HEK293 (cell line): Measurements from ENCODE around the gene CNP.

ENCODE experiments used
- CTCF ChIA-PET: fragments of 350-600 bp; formaldehyde crosslinking; extraction: SDS; loops from one replicate; lab custom pipeline; 2021; ENCODE audit warnings: antibody characterized with exemption; lab: Yijun Ruan, JAX
- POLR2A ChIA-PET: fragments of 300-600 bp; formaldehyde crosslinking; extraction: SDS; loops from one replicate; lab custom pipeline; 2020; ENCODE audit warnings: antibody characterized with exemption, inconsistent platforms; lab: Yijun Ruan, JAX
- H3K27ac ChIP-seq: fragments of 200-500 bp; sonication (Bioruptor generic); 2 replicates; pipeline ENCODE4 v1.5.1; 2014; ENCODE audit warnings: low read depth, low read length, control low read depth, inconsistent platforms; ENCODE audit errors: extremely low read depth
- H3K36me3 ChIP-seq, 2 experiments: fragments of 200-500 bp in 1 of 2; sonication (Bioruptor generic) in 1 of 2; 1 replicate in 1 of 2; 2 replicates in 1 of 2; pipeline ENCODE4 v1.5.1; 2014 to 2017; ENCODE audit warnings: inconsistent platforms in 2 of 2, low read length in 2 of 2; ENCODE audit not compliant: control insufficient read depth in 2 of 2, insufficient read depth in 1 of 2
- H3K4me1 ChIP-seq: fragments of 200-500 bp; sonication (Bioruptor generic); 2 replicates; pipeline ENCODE4 v1.5.1; 2014; ENCODE audit warnings: mild to moderate bottlenecking, low read length, inconsistent platforms; ENCODE audit not compliant: control insufficient read depth, insufficient read depth
- H3K4me3 ChIP-seq: 2 replicates; pipeline ENCODE4 v1.5.1; 2011; ENCODE audit warnings: low read depth, mild to moderate bottlenecking, control low read depth, low read length, moderate library complexity
- H3K9me3 ChIP-seq: fragments of 200-500 bp; sonication (Bioruptor generic); 2 replicates; pipeline ENCODE4 v1.5.1; 2014; ENCODE audit warnings: low read depth, low read length, inconsistent platforms; ENCODE audit not compliant: control insufficient read depth, insufficient read depth
- PRDM1 ChIP-seq: fragments of 450-650 bp; formaldehyde crosslinking; IDR thresholded peaks from 2 replicates; pipeline ENCODE4; 2016; ENCODE audit warnings: missing biosample characterization, missing genetic modification characterization
- SCRT2 ChIP-seq: fragments of 450-650 bp; formaldehyde crosslinking; IDR thresholded peaks from 2 replicates; pipeline ENCODE4 v1.5.1; 2016; ENCODE audit warnings: missing biosample characterization, missing genetic modification characterization
- ZBTB21 ChIP-seq: fragments of 450-650 bp; formaldehyde crosslinking; IDR thresholded peaks from 2 replicates; pipeline ENCODE4 v1.5.1; 2017; ENCODE audit warnings: missing biosample characterization, missing genetic modification characterization
- ZBTB48 ChIP-seq: fragments of 450-650 bp; formaldehyde crosslinking; IDR thresholded peaks from 2 replicates; pipeline ENCODE4 v1.5.1; 2016; ENCODE audit warnings: missing biosample characterization, missing genetic modification characterization
- ZBTB8A ChIP-seq: fragments of 450-650 bp; formaldehyde crosslinking; IDR thresholded peaks from 2 replicates; pipeline ENCODE4 v1.5.1; 2016; ENCODE audit warnings: missing biosample characterization, missing genetic modification characterization
- ZNF155 ChIP-seq: fragments of 450-650 bp; formaldehyde crosslinking; IDR thresholded peaks from 2 replicates; pipeline ENCODE4 v1.5.1; 2016; ENCODE audit warnings: missing biosample characterization, missing genetic modification characterization
- ZNF174 ChIP-seq: fragments of 450-650 bp; formaldehyde crosslinking; IDR thresholded peaks from 2 replicates; pipeline ENCODE4 v1.5.0; 2017; ENCODE audit warnings: missing biosample characterization, mild to moderate bottlenecking, missing genetic modification characterization
- ZNF175 ChIP-seq: fragments of 450-650 bp; formaldehyde crosslinking; IDR thresholded peaks from 2 replicates; pipeline ENCODE4 v1.5.1; 2016; ENCODE audit warnings: missing biosample characterization, missing genetic modification characterization
- ZNF211 ChIP-seq: fragments of 450-650 bp; formaldehyde crosslinking; IDR thresholded peaks from 2 replicates; pipeline ENCODE4 v1.5.1; 2016; ENCODE audit warnings: low read depth, missing biosample characterization, missing genetic modification characterization
- ZNF221 ChIP-seq: fragments of 450-650 bp; formaldehyde crosslinking; IDR thresholded peaks from 2 replicates; pipeline ENCODE4 v1.5.1; 2017; ENCODE audit warnings: missing biosample characterization, missing genetic modification characterization, borderline replicate concordance
- ZNF239 ChIP-seq: fragments of 450-650 bp; formaldehyde crosslinking; IDR thresholded peaks from 2 replicates; pipeline ENCODE4 v1.5.1; 2016; ENCODE audit warnings: missing biosample characterization, missing genetic modification characterization
- ZNF37A ChIP-seq: fragments of 450-650 bp; IDR thresholded peaks from 2 replicates; pipeline ENCODE4 v1.5.1; 2018; ENCODE audit warnings: missing biosample characterization, missing genetic modification characterization
- ZNF548 ChIP-seq: fragments of 450-650 bp; formaldehyde crosslinking; IDR thresholded peaks from 2 replicates; pipeline ENCODE4 v1.5.1; 2016; ENCODE audit warnings: missing biosample characterization, missing genetic modification characterization
- ZNF585B ChIP-seq: fragments of 450-650 bp; formaldehyde crosslinking; IDR thresholded peaks from 2 replicates; pipeline ENCODE4 v1.5.1; 2016; ENCODE audit warnings: missing biosample characterization, missing genetic modification characterization
- ZNF791 ChIP-seq: fragments of 450-650 bp; formaldehyde crosslinking; IDR thresholded peaks from 2 replicates; pipeline ENCODE4 v1.5.1; 2016; ENCODE audit warnings: missing biosample characterization, missing genetic modification characterization
- ZNF792 ChIP-seq: fragments of 450-650 bp; formaldehyde crosslinking; IDR thresholded peaks from 2 replicates; pipeline ENCODE4 v1.5.1; 2016; ENCODE audit warnings: missing biosample characterization, missing genetic modification characterization
- ZSCAN16 ChIP-seq: fragments of 450-650 bp; formaldehyde crosslinking; IDR thresholded peaks from 2 replicates; pipeline ENCODE4 v1.5.1; 2016; ENCODE audit warnings: missing biosample characterization, missing genetic modification characterization
- TF ChIP-seq, protein P1 (sequence below): fragments of 450-650 bp; formaldehyde crosslinking; IDR thresholded peaks from 2 replicates; pipeline ENCODE4 v1.5.1; 2016; ENCODE audit warnings: missing biosample characterization, missing genetic modification characterization, low read depth
- TF ChIP-seq, protein P2 (sequence below): fragments of 450-650 bp; formaldehyde crosslinking; IDR thresholded peaks from 2 replicates; pipeline ENCODE4 v1.5.1; 2016; ENCODE audit warnings: missing biosample characterization, missing genetic modification characterization, borderline replicate concordance
- TF ChIP-seq, protein P3 (sequence below): fragments of 450-650 bp; formaldehyde crosslinking; IDR thresholded peaks from 2 replicates; pipeline ENCODE4 v1.5.1; 2016; ENCODE audit warnings: missing biosample characterization, missing genetic modification characterization

Gene CNP

DNA sequence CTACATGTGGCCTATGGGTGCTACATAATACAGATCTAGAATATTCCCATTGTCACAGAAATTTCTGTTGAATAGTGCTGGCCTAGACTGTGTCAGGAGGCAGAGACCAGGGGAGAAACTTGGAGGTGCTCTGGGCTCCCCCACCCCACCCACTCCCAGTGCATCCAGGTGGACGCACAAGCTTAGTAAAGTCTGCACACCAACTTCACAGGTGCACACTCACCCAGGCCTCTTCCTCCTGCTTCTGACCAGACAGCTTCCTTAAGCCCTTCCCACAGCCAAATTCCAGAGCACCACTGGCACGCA, 7.6 kb upstream of the CNP start:
- Histone ChIP-seq H3K4me1 (peaks cover 4% of the 10 kb centered on the region; the same call in 1 of the 2 replicates), H3K36me3 (peaks cover 0 to 5% of the 10 kb centered on the region in 2 experiments; a peak in 2 of 3 replicates), H3K4me3 (no peak overlapping the region), H3K9me3 (no peaks in the 10 kb centered on the region), H3K27ac (0 out of 2 replicates have a peak overlapping the region, but pooled peaks have one; percentile 4)
- TF ChIP-seq ZNF37A (tag by site-specific recombination) (no peak), ZNF211 (no peak), ZBTB21 (tag by site-specific recombination) (no peak), ZBTB48 (tag by site-specific recombination) (no peak), ZNF221 (tag by site-specific recombination) (no peak), ZNF174 (tag by site-specific recombination) (no peak), SCRT2 (tag by site-specific recombination) (no peak), PRDM1 (tag by site-specific recombination) (no peak), ZSCAN16 (tag by site-specific recombination) (no peak), ZNF155 (tag by site-specific recombination) (no peak), ZNF792 (no peak), ZNF548 (tag by site-specific recombination) (no peak), ZBTB8A (tag by site-specific recombination) (no peak), ZNF175 (tag by site-specific recombination) (no peak), ZNF239 (tag by site-specific recombination) (no peak), ZNF791 (tag by site-specific recombination) (no peak), ZNF585B (tag by site-specific recombination) (no peak)
- TF ChIP-seq, protein P1, sequence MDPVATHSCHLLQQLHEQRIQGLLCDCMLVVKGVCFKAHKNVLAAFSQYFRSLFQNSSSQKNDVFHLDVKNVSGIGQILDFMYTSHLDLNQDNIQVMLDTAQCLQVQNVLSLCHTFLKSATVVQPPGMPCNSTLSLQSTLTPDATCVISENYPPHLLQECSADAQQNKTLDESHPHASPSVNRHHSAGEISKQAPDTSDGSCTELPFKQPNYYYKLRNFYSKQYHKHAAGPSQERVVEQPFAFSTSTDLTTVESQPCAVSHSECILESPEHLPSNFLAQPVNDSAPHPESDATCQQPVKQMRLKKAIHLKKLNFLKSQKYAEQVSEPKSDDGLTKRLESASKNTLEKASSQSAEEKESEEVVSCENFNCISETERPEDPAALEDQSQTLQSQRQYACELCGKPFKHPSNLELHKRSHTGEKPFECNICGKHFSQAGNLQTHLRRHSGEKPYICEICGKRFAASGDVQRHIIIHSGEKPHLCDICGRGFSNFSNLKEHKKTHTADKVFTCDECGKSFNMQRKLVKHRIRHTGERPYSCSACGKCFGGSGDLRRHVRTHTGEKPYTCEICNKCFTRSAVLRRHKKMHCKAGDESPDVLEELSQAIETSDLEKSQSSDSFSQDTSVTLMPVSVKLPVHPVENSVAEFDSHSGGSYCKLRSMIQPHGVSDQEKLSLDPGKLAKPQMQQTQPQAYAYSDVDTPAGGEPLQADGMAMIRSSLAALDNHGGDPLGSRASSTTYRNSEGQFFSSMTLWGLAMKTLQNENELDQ (tag by site-specific recombination) = no peak
- TF ChIP-seq, protein P2, sequence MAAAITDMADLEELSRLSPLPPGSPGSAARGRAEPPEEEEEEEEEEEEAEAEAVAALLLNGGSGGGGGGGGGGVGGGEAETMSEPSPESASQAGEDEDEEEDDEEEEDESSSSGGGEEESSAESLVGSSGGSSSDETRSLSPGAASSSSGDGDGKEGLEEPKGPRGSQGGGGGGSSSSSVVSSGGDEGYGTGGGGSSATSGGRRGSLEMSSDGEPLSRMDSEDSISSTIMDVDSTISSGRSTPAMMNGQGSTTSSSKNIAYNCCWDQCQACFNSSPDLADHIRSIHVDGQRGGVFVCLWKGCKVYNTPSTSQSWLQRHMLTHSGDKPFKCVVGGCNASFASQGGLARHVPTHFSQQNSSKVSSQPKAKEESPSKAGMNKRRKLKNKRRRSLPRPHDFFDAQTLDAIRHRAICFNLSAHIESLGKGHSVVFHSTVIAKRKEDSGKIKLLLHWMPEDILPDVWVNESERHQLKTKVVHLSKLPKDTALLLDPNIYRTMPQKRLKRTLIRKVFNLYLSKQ (tag by site-specific recombination) = no peak
- TF ChIP-seq, protein P3, sequence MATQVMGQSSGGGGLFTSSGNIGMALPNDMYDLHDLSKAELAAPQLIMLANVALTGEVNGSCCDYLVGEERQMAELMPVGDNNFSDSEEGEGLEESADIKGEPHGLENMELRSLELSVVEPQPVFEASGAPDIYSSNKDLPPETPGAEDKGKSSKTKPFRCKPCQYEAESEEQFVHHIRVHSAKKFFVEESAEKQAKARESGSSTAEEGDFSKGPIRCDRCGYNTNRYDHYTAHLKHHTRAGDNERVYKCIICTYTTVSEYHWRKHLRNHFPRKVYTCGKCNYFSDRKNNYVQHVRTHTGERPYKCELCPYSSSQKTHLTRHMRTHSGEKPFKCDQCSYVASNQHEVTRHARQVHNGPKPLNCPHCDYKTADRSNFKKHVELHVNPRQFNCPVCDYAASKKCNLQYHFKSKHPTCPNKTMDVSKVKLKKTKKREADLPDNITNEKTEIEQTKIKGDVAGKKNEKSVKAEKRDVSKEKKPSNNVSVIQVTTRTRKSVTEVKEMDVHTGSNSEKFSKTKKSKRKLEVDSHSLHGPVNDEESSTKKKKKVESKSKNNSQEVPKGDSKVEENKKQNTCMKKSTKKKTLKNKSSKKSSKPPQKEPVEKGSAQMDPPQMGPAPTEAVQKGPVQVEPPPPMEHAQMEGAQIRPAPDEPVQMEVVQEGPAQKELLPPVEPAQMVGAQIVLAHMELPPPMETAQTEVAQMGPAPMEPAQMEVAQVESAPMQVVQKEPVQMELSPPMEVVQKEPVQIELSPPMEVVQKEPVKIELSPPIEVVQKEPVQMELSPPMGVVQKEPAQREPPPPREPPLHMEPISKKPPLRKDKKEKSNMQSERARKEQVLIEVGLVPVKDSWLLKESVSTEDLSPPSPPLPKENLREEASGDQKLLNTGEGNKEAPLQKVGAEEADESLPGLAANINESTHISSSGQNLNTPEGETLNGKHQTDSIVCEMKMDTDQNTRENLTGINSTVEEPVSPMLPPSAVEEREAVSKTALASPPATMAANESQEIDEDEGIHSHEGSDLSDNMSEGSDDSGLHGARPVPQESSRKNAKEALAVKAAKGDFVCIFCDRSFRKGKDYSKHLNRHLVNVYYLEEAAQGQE (tag by site-specific recombination) = no peak
- ChIA-PET CTCF (interaction anchor here (0.5 to 12.1 kb wide), 25 partner anchors 10 to 444 kb away, joined by 3 to 142 read pairs (median 5); partner anchors contain the start of genes ACLY, DNAJC7, NKIRAS2 and ODAD4), POLR2A (interaction anchor here (0.9 to 3.5 kb wide), 7 partner anchors 29 to 271 kb away, joined by 3 to 25 read pairs (median 4); partner anchors contain the start of genes ACLY, EIF1, HAP1 and ODAD4)
